ENCODE measurements around the gene RAB39A.

Gene RAB39A

DNA sequence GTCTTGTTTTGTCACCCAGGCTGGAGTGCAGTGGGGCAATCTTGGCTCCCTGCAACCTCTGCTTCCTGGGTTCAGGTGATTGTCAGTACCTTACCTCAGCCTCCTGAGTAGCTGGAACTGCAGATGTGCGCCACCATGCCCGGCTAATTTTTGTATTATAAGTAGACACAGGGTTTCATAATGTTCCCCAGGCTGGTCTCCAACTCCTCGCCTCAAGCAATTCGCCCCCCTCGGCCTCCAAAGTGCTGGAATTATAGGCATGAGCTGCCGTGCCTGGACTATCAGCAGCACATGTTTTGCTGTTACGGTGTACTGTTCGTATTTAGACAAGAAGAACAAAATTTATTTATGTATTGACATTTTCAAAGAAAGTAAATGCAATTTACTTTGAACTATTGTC is 34.8 kb downstream of the RAB39A start:
- DNase-seq, result no peak

- peak; percentile 8 for DNase-seq
Measured at GRCh38 chr11:107969219-107969618, 41.0 kb downstream of the RAB39A start.

GRCh38 chr11:107970049-107970448 is 41.8 kb downstream of the RAB39A start:
- no peak for DNase-seq

DNA sequence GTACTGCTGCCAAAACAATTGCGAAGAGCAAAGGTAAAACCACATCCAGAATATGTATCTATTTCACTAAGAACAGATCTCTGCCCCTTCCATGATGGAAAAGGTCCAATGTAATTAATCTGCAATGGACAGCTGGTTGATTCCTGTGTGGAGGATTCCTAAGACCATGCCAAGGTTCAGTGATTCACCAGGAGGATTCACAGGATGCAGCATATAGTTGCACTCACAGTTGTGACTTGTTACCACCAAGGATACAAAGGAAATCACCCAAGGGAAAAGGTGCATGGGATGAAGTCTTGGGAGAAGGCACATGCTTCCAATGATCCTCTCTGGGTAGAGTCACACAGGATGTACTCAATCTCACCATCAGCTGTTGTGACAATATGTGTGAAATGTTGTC is 45.4 kb downstream of the RAB39A start:
- DNase-seq, result no peak

- DNase-seq, result no peak
Measured at GRCh38 chr11:107988397-107989158, 60.3 kb downstream of the RAB39A start.

GRCh38 chr11:107991868-107992414 is 63.7 kb downstream of the RAB39A start:
- no peak for DNase-seq

DNA sequence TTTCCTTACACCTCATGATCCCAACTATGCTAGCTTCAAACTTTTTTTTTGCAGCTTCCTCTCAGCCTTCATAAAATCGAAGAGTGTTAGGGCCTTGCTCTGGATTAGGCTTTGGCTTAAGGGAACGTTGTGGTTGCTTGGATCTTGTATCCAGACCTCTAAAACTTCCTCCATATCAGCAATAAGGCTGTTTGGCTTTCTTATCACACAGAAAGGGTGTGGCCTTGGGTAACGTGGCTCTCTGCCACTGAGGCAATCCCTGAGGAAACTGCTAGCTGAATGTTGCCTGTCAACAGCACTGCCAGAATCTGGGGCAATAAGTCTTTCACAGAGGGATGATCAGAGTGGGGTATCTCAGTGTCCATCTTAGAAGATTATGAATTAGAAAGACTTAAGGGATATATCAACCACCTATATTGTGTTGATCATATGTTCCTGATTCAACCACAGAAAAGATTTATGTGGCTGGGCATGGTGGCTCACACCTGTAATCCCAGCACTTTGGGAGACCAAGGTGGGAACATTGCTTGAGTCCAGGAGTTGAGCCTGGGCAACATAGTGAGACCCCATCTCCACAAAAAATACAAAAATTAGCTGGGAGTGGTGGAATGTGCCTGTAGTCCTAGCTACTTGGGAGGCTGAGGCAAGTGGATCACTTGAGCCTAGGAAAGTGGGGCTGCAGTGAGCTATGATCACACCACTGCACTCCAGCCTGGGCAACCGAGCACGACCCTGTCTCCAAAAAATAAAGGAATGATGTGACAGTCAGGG is 67.9 kb downstream of the RAB39A start:
- no peak for DNase-seq

DNA sequence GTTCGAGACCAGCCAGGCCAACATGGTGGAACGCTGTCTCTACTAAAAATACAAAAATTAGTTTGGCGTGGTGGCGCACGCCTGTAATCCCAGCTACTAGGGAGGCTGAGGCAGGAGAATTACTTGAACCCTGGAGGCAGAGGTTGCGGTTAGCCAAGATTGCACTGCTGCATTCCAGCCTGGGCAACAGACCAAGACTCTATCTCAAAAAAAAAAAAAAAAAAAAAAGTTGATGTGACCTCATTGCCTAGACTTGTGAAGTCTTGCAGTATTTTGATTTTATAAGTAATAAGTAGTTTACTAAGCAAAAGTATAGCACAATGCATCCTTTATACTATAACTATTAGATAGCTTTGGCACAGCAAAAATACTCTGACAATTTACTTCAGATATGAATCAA is 70.5 kb downstream of the RAB39A start:
- DNase-seq, result no peak

DNA sequence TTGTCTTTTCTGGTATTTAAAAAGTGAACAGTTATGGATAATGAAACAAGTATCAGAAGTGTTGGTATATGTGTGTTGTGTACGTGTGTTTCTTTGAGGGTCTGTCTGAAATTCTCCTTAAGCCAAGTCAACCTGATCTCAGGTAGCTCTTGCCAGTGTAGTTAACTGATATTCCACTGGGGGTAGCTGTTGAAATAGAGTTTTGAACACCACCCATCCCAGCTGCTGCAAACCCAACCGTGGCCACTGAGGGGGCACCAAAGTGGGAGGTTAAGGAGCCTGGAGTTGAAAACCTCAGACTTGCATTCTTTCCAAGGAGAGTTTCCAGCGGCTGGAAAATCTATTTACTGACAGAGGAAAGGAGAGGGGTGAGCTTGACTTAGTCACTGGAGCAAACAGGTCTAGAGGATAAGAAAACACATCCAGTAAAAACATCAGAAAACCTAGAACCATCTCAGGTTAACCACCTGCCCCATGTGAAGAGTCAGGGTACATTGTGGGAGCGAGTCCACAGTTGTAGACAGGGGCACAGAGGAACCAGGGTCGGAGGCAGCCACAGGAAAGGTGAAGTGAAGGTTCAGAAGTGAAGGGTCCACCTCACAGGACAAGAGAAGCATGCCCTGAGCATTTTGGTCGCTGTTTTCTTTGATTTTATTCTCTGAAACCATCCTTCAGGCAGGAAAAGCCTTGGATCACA is 71.7 kb downstream of the RAB39A start:
- DNase-seq, result peak; percentile 44

- DNase-seq, result no peak
Measured at GRCh38 chr11:108002476-108002875, 74.2 kb downstream of the RAB39A start.

DNA sequence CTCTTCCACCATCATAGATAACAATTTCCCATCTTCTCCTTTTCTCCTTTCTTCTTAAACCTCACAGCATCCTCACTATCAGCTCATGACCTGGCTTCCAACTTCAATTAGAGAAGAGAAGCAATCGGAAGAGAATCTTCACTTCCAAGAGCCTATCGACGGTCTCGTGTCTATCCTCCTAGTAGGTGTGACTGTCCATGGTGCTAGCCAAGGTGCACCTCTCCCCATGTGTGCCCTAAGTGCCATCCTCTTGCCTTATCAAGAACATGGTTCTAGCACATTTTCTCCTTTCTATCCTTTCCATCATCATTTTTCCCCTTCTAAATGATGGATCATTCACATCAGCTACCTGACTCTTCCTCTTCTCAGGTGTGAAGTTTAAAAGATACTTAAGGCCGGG is 75.4 kb downstream of the RAB39A start:
- DNase-seq, result no peak

GRCh38 chr11:108007819-108008218 is 79.6 kb downstream of the RAB39A start:
- DNase-seq, result no peak

DNA sequence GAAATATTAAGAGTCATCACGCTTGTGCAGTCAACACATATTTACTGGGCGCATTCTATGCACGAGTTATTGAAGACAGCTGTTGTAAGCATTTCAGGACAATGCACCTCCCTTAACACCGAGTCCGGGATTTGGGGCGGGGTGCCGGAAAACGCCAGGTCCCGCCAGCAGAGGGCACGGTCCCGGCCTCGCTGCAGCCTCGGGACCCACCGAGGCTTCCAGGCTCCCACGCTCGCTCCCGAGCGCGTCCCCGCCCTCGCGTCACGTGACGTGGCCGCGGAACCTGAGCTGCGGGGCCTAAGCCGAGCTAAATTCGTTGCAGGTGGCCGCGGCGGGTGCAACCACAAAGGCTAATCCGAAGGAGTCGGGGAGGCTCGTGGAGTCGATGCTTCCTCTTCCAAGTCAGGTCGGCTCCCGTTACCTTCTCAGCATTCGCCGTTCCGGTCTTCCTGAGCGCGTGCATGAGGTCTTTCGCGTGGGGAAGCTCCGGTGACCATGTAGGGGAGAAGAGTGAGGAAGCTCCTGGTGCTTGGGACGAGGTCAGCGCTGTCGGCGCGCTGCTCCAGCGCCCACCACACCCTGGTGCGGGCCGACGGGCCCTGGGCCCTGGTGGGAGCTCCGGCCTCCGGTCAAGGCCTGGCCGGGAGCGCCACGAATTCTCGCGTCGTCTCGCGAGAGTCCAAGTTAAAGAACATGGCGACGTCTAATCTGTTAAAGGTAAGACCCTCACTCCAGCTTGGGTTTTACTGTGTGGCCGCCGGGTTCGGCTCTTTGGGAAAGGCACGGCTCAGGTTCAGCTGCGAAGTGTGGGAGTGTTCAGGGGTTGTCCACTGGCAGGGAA is 80.6 kb downstream of the RAB39A start, which contains the start of gene CUL5:
Gene CUL5, plus strand, starts transcription at position 243 of the 841 bp plus-strand sequence. Its CDS starts 451 bp downstream, at position 694.
- DNase-seq, result peak; percentile 88

DNA sequence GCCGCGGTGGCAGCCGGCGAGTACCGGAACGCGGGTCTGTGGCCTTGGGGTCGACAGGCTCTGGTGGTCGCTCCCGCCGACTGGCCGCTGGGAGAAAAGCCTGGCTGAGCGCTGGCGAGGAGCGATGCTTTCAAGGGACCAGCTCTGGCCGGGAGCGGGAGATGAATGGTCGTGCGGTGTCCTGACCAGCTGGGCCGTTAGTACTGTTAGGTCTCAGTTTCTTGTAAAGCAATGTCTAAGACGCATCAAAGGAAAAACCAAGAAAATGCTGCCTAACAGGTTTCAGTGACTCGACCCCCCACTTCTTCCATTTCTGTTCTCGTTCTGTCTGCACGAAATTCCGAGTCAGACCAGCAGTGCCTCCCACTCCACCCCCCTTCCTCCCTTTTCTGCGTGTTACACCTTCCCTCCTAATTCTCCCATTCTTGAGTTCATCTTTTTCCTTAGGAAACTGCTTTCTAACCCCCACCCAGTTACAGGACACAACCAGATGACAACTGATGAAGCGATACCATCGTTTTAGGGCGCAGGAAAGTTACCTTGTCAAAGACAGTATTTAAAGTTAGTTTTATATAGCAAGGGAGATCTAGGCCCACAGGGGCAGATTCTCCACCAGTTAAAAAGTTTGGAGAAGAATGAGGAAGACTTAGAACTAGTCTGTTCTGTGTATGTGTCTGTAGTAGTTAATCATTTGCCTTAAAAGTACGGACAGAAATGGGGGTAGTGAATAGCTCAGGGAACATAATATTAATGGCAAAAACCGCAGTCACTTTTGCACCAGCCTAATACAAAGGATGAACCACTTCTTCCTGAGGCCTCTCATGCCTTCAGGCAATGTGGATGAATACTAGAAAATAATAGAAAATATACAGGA is 81.5 kb downstream of the RAB39A start:
- no peak for DNase-seq

DNA sequence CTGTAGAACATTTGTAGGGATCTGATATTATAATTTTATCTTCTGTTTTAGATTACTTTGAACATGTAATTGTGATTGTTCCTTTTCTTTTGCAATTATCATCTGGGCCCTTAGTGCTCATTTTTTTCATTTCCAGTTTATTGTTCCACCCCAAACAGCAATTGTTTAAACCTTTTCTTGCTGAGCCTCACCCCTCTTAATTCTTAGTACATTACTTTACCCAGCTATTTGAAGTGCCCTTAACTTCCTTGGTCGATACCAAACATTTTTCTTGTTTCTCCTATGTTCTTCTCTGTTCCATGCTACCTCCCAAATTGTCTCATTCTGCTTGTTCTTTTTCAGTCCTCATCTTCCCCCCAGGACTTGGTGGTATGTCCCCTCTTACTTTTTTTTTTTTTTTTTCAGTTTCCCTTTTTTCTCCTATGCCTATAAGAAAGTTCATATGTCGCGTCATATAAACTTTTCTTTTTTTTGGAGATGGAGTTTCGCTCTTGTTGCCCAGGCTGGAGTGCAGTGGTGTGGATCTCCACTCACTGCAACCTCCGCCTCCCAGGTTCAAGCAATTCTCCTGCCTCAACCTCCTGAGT is 84.0 kb downstream of the RAB39A start:
- DNase-seq, result no peak
